ENCODE data around the gene FOXK2.

GRCh38 chr17:82470065-82470464 is 49.5 kb upstream of the FOXK2 start:
- no peak for TF ChIP-seq CTCF (IDR thresholded peaks at IDR 0.05; ENCODE audit: extremely low read depth in 1 of 2, insufficient read depth in 1 of 2, low read depth in 1 of 2, low read length in 2 of 2)
- no peak for TF ChIP-seq JUN (IDR thresholded peaks at IDR 0.05; ENCODE audit: borderline replicate concordance, insufficient read depth, insufficient read length, low read depth)
- no peak for TF ChIP-seq POLR2AphosphoS5 (IDR thresholded peaks at IDR 0.05; ENCODE audit: insufficient read depth, low read depth, low read length)
- no peak for TF ChIP-seq POLR2A (IDR thresholded peaks at IDR 0.05; ENCODE audit: low read depth, low read length)
- TF ChIP-seq MAX (IDR thresholded peaks at IDR 0.05; ENCODE audit: insufficient read depth, insufficient read length): no peak
- no peak for TF ChIP-seq MYC (IDR thresholded peaks at IDR 0.05; ENCODE audit: low read depth, low read length)
- TF ChIP-seq EZH2 (IDR thresholded peaks at IDR 0.05; ENCODE audit: borderline replicate concordance, low read depth, low read length, severe bottlenecking): no peak
- no peak for TF ChIP-seq FOS (IDR thresholded peaks at IDR 0.05; ENCODE audit: borderline replicate concordance, insufficient read depth, low read length)

Data from endothelial cell of umbilical vein (primary cell).